Measurements from ENCODE around the gene GSX1.
"Not testable (repeated sequence)": the region's sequence is repeated elsewhere in the genome, so short reads cannot be mapped to it uniquely, and the experiment has no call there.

The GSX1 gene

DNA sequence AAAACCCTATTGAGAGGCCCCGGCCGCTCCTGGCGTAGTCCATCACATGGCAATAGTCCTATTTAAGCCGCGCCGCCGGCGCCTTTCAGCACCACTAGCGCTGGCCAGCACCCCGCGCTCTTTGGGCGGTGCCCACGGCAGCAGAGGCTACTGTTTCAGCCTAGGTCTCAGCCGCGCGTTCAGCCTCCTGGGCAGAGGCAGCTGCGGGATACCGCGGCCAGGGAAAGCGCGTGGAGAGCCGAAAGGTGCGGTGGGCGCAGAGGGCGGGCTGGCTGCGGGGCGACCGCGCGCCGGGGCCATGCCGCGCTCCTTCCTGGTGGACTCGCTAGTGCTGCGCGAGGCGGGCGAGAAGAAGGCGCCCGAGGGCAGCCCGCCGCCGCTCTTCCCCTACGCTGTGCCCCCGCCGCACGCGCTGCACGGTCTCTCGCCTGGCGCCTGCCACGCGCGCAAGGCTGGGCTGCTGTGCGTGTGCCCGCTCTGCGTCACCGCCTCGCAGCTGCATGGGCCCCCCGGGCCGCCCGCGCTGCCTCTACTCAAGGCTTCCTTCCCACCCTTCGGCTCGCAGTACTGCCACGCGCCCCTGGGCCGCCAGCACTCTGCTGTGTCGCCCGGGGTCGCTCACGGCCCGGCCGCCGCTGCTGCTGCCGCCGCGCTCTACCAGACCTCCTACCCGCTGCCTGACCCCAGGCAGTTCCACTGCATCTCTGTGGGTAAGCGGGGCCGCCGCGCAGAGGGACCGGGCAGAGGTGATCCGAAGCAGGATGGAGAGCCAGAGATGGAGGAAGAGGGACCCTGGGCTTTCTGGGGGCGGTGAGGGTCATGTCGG is at the start of gene GSX1:
Gene GSX1, plus strand, starts transcription at position 91 of the 826 bp plus-strand sequence. Its CDS starts 208 bp downstream, at position 299.
- no peak for DNase-seq

DNA sequence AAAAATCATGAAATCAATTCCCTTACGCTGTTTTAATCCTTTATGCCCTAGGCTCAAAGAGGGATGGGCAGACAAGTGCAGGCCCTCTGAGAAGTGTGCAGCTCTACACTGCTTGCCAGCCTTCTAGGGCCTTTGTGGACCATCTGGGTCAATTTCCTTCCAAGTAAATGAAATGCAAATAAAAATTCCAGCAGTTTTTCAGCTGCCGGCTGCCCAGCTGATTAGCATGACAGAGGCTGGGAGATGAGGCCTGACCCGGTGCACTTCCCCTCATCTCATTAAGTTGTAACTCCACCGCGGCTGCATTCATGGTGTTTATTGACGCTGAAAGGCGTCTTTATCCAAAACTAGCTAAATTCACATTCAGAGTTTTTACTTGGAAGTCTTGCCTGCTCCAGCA is 47.5 kb upstream of the GSX1 start:
- no peak for DNase-seq

DNA sequence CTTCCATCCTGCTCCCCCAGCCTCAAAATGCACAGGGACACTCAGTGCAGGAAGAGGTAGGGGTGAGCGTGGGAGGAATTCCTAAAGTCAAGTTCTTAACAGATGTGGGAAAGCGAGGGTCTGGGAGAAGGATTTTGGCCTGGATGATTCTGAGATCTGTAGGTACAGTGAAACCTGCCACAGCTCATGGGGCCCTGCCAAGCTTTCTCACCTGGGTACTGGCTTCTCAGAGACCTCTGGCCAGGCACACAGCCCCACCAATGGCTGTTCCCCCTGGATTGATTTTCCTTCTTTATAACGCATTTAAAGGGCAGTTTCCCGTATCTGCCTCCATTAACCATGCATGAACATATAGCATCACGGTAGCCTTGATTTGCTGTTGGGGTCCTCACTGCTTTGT is 47.0 kb upstream of the GSX1 start:
- no peak for DNase-seq

DNA sequence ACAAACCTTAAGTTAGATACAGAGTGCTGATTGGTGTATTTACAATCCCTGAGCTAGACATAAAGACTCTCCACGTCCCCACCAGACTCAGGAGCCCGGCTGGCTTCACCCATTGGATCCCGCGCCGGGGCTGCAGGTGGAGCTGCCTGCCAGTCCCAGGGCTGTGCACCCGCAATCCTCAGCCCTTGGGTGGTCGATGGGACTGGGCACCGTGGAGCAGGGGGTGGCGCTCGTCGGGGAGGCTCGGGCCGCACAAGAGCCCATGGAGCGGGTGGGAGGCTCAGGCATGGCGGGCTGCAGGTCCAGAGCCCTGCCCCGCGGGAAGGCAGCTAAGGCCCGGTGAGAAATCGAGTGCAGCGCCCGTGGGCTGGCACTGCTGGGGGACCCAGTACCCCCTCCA is 44.1 kb upstream of the GSX1 start:
- DNase-seq = not testable (repeated sequence)

DNA sequence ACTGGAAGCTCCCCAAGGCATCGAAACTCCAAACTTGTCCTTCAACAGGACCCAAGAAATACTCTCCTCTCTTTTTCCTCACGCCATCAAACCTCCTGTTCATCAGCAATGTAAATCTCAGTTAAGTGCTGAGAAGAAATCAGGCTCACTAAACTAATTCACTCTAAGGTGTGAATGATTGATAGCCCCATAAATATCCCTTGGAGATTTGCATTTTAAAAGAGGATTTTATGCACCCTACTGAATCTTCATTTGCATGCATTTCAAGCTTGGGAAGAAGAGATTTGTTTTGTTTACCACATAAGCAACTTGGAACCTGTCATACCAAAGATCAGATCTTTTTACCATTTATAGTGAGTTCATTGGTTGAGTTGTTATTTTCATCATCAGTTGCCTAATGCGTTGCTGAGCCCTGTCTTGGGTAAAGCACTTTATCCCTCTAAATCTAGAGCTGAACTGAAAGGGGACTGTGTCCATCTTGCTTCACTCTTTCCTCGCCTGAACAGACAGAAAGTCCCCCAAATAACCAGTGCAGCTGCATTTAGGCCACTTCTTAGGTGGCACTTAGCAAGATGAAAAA is 40.2 kb upstream of the GSX1 start:
- no peak for DNase-seq

DNA sequence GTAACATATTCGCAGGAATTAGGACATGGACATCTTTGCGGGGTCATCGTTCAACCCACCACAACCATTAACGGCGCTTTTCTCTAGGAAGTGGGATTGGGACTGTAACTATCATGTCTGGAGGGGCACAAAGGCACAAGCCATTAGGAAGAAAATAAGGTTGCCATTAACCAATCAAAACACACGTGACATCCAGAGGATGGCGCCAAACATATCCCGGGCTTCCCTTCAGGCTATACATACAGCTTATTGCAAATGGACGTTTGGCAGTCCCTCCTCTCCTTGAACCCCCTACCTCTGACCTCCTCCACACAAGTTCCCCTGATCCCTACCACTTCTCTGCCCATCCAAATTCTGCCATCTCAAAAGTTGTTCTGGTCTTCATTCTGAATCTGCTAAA is 26.6 kb upstream of the GSX1 start:
- no peak for DNase-seq

DNA sequence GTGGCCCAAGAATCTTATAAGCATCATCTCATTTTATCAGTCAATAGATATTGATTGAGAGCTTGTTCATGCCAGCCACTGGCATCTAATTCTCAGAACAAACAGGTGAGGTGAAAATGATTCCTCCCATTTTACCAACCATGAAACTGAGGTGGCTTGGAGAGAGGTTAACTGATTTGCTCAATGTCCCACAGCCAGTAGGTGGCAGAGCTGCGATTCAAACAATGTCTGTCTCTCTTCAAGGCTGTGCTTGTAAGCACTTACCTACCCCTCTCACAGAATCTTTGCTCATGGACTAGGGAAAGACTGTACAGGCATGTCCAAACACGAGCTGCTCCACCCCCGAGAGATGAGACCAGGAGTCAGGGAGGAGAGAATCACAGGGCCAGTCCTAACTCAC is 21.5 kb upstream of the GSX1 start:
- peak in 1 of 2 experiments; percentile 20 for DNase-seq

DNA sequence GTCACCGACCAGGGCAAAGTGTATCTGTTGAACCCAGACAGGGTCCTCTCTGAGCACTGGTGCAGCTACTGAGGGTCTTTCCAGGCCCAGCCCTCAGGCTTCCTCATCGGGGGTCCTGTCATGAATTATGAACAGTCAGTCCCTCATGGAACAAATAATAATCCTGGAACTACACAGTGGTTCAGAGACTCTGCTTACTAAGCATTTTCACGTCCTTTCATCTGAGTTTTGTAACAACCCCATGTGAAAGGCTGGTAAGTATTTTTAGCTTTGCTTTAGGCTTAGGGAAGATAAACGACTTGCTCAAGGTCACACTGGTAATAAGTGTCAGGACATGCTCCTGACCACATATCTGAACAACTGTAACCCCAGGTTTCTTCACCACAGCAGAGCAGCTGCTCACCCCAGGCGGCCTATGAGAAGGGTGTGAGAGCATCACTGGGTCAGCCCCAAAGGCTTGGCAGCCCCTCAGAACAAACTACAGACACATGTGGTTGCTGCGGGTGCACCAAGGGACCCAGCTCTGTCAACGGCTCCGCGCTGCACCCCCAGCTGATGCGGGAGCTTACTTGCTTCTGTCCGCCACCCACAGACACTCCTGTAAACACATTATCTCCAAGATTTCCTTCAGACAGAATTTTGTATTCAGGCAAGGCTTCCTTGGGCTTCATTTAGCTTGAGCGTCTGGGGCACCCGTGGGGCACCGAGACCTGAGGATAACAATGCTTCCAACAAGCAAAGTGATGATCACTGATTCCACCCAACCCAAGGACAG is 19.4 kb upstream of the GSX1 start:
- DNase-seq = no peak

DNA sequence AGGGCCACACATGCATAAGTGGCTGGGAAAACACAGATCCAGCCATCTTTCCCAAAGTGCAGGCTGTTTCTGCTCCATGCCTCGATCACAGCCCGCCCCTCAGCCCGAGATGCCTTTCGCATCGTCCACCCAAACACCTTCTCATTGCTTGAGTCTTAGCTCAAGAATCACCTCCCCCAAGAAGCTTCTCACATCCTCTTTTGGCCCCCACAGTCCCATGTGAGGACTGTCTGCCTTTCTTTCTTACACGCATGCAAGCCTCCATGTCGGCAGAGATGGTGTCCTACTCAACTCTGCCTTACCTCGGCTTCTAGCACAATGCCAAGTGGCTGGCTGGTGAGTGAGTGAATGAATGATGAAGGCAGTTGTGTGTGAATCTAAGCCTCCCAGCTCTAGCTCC is 18.1 kb upstream of the GSX1 start:
- no peak for DNase-seq

DNA sequence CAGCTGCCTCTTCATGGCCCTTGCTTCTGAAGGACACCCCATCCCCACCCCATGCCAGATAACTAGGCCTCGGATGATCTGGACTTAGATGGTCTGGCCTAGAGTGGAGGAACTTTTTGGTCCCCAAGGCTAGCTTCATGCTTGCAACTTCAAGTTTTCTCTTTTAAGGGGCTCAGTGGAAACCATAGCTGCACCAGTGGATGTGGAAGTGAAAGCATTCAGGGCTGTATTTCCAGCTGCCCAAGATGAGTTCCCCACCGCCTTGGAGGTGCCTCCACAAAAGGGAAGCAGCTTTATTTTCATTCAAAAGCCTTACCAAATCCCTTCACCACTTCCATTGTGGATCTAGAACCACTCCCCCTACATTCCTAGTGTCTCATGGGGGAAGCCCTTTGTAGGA is 17.6 kb upstream of the GSX1 start:
- DNase-seq = no peak

DNA sequence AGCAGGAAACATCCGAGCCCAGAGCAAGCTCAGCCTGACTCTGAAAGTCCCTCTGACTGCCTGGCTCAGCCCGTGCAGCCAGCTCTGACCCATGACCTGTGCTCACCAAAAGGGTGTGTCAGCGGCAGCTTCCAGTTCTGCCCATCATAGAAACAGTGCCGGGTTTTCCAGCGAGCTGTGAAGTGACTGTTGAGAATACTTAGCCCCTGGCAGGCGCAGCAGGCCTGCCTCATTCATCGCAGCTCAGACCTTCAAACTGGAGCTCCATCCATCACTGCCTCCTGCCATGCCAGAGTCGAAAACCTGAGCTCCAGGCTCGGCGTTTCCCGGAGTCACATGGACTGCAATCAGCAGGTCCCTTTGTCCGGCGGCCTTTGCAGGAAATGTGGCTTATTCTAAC is 16.3 kb upstream of the GSX1 start:
- no peak for DNase-seq

DNA sequence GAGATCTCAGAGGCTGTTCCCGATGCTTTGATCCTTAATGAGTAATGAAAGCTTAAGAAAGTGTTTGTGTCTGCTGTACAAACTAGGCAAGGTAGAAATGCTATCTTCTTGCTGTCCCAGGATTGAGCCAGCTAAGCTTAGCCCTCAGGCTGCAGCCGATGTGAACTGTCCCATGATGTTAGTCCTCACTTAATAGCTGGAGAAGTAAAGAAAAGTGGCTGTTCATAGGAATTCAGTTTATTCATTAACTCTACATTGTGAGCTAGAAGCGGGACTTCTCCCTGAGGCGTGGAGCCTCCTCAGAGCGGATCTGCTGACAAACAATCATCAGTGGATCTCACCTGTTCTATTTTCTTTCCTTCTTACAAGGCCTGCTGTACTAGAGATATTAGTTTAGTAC is 10.1 kb upstream of the GSX1 start:
- DNase-seq = no peak

DNA sequence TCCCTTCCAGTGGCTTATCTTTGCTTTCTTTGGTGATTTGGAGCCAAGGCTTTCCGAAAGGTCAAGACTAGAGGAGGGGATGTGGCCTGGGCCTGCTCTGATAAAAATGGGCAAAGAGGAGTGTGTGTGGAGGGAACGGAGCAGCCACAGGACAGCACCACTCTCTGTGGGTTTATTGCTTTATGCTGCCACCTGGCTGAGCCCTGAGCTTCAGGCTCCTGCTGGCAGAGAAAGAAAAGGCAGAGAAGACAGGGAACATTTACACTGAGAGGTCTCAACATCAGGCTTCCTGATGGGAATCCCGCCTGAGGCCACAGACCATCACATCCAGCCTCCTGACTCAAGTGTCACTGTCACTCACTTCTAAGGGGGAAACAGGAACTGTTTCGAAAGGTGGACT is 9.2 kb upstream of the GSX1 start:
- no peak for DNase-seq

DNA sequence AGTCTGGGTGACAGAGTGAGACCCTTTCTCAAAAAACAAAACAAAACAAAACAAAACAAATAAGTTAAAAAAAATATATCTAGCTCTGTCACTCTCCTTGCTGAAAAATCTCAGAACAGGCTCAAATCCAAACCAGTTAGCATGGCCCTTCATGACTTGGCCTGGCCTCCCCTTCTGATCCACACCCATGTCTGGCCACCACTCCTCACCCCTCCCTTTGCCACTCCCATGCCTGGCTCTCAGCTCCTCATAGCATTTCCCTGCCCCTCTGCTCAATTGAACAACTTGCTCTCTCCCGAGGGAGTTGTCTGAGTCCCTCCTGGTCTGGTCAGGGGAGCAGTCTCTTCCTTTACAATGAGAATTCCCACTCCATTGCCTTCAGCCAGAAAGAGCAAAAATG is 4.0 kb upstream of the GSX1 start:
- DNase-seq = no peak

DNA sequence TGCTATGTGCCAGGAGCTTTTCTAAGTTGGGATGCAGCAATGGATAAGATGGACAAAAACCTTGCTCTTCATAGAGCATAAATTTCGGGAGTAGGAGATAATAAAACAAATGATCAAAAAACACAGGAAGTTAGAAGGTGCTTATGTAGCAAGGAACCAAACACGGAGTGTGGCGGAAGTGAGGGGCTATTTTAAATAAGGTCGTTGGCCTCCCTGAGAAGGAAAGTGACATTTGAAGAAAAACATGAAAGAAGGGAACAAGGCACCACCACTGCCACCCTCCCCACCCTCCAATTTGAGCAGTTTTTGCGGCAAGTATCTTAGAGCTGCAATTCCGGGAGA is 3.2 kb upstream of the GSX1 start:
- DNase-seq = no peak

DNA sequence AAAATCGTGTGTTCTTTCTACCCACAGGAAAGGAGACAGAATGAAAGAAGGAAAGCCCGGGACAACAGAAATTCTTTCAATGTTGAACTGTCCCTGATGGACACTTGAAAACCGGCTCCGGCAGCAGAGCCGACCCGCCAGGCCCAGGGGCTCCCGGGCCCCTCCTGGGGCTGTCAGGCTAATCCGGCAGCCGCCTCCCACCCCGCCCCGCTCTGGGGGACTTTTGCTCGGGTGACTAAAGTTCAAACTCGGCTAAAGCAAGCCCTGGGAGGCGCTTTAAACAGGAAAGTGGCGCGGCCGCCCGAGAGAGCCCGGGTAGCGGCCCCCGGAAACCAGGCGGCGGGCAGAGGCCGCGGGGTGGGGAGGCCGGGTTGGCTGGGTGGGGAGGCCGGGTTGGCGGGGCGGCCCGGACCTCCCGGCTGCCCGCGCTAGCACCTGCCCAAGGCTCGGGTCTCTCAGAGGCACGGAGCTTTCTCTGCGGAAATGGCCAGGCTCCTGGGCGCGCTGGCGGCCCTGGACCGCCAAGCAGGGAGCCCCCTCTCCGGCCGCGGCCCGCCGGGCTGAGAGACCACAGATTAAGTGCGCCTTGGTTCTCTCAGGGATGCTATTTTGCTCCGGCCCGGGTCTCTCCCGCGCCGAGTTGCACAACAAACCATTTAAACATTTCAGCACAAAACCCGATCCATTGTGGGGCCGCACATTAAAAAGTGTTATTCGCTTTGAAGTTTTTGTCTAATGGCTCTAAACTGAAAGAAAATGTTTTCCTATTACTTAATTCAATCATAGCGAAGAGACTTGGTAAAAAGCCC is 2.6 kb upstream of the GSX1 start:
- no peak for DNase-seq

DNA sequence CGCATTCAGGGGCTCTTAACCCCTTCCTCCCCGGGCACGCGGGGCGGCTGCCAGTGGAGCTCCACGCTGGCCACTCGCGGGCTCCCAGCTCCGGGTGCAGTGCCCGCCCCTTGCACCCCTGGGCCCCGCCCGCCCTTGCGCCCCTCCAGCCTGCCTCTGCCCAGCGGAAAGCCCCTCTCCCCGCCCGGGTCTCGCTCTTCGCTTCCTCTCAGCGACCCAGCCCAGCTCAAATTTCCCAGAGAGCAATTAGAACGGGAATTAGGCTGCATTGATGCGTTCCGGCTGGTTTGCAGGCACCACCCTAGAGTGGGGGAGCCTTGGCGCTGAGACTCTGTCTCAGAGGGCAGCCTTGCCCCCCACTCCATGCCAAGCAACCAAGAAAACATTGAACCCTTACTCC is 1.8 kb upstream of the GSX1 start:
- DNase-seq = no peak

DNA sequence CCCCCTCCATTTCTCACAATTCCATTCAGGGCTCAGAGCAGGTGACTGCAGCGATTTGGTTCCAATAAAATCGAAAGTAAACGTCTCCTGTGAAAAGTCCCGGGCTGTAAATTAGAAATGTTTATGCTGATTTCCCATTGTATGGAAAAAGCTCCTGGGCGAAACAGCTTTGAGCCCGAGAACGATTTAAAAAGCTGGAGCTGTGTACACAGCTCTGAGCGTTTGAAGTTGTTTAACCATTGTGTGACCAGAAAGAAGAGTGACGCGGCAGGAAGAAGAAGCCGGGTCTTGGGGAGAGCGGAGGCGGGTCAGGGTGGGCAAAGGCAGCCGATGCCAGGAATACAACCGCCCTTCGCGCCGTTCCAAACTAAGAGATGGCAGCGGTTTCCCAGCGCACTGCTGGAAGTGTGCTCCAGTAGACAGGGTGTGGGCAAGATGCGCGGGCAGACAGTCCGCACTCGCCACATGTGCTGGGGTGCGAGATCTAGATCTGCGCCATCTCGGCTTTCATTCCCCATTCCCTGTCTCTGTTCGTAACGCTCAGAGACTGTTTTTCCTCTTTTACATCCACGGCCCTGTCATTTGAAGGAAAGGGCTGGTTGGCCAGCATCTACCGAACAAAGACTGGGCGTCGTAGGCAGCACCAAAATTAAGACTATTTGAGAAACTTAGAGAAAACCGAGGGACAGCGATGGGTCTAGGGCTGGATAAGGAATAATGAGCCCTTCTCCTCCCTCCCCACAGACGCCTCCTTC is 960 bp upstream of the GSX1 start:
- DNase-seq = no peak

DNA sequence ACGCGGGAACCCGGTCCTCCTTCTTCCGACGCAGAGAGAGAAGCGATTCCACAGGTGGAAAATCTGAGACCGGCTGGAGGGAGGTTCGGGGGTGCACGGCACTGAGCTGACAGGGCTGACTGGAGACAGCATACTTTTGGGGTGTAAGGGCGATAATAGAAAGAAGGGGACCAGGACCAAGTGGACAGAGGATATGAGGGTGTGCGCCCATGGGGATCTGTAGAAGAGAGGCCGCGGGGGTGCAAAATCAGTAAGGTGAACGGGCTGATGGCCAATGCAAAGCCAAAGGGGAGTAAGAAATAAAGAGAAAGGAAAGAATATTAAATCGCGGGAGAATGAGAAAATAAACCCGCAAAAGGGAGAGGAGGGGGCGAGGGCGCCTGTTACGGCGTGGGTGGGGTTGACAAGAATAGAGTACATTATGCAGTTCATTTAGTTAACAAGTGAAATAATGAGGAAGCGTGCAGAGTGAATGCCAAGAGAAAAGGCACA is 336 bp upstream of the GSX1 start:
- no peak for DNase-seq

DNA sequence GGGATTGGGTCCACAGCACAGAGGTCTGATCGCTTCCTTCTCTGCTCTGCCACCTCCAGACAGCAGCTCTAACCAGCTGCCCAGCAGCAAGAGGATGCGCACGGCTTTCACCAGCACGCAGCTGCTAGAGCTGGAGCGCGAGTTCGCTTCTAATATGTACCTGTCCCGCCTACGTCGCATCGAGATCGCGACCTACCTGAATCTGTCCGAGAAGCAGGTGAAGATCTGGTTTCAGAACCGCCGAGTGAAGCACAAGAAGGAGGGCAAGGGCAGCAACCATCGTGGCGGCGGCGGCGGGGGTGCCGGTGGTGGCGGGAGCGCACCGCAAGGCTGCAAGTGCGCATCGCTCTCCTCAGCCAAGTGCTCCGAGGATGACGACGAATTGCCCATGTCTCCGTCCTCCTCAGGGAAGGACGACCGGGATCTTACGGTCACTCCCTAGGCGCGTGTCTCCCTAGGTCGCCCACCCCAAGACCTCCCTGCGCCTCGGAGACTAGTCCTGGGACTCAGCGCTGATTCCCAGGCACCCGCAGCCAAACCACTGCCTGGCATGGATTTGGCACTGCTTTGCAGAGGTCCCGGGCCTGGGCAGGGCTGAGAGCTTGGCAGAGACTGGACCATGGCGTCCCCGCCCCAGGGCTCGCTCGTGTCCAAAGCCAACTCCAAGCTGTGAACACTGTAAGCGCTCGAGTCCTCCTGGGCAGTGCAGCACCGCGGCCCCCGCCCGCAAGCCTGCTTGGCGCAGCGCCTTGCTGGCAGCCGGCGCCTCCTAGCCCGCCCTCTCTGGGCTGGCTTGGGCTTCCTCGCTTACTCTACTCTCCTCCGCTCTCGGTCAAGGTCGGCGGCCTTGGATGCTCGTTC is 1.5 kb downstream of the GSX1 start:
- no peak for DNase-seq

DNA sequence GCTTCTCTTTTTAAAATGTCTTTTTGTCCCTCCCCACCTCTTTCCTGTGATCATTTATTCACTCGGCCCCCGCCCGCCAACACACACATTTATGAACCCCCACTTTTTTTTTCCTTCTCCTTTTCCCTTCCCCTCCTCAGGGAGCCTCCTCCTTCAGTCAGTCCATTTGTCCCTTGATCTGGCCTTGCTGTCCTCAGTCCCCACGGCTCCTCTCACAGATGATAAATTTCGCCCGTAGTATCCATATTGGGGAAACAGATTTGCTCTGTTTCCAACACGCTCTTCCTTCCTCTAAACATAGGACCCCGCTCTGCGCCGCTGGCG is 2.0 kb downstream of the GSX1 start:
- no peak for DNase-seq

All from SW 1271 (cell line).